Measurements from ENCODE around the gene TDRD7.

Gene TDRD7

DNA sequence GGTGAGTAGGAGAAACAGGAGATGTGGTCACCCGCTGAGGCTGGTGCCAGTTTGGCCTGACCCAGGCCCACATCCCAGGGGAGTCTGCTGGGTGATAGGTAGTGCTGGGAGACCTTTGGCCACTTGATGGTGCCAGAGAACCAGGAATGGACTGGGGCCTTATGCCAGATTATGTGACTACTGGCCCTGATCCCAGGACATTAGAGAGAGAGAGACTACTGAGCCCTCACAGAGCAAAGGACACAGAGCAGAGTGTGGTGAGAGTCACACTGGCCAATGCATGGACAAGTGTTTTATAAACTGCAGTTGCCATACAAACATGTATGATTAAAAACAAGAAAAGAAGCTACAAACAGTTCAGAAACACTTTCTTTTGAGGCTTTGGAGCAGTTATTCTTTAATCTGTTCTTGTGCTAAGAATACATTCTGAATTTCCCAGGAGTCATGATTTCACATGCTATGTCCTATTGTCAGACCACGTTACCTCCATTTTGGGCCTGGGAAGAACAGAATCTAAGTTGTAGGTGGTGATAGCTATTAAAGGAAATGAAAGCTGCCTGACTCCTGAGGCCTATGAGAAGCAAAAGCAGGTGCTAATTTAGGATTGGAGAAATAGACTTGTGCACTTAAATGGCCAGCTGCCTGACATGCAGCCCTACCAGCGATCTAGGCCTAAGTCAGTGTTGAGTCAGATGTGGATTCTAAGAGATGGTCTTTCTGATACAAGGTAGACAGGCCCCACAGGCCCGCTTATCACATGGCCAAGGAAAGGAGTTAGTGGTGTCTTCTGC, 57.0 kb downstream of the TDRD7 start:
- no peak overlapping the region for H3K4me3 ChIP-seq (ENCODE audit: low read depth in 1 of 5, low read length in 5 of 5)
- H3K27me3 ChIP-seq (ENCODE audit: control insufficient read depth in 5 of 5, insufficient read depth in 4 of 5, low read length in 5 of 5): no peaks in the 10 kb centered on the region
- peaks cover 10 to 25% (median 11%) of the 10 kb centered on the region in 5 donors for H3K36me3 ChIP-seq (ENCODE audit: control insufficient read depth in 5 of 5, insufficient read depth in 5 of 5, low read length in 5 of 5)
- no peak overlapping the region for H3K27ac ChIP-seq (ENCODE audit: low read depth, low read length)
- peaks cover 2 to 10% (median 10%) of the 10 kb centered on the region in 5 donors for H3K4me1 ChIP-seq (ENCODE audit: control insufficient read depth in 5 of 5, insufficient read depth in 5 of 5, low read length in 5 of 5)
- no peaks in the 10 kb centered on the region for H3K9me3 ChIP-seq (ENCODE audit: control insufficient read depth in 5 of 5, low read length in 5 of 5)
- no peak overlapping the region for H3K9ac ChIP-seq (ENCODE audit: low read length in 5 of 5)

DNA sequence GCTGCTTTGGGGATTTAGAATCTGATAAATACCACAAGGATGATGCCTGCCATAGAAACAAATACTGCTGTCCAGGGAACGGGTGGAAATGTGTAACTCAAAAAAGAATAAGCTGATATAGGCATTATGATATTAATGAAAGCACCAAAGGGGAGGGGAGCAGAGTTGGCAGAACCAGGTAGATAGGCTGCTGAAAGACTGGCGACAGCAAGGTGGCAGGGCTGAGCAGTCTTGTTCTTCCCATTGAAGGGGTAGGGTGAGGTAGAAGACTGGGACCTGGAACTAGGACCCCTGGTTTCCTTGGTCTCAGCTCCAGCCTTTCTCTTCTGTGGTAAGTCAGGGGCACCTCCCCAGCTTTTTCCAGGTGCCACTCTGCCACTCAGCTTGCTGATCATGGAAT, 58.2 kb downstream of the TDRD7 start:
- Histone ChIP-seq H3K27ac (ENCODE audit: low read depth, low read length) (no peak overlapping the region), H3K9me3 (ENCODE audit: control insufficient read depth in 5 of 5, low read length in 5 of 5) (no peaks in the 10 kb centered on the region), H3K4me1 (ENCODE audit: control insufficient read depth in 5 of 5, insufficient read depth in 5 of 5, low read length in 5 of 5) (peaks cover 2 to 10% (median 10%) of the 10 kb centered on the region in 5 donors), H3K9ac (ENCODE audit: low read length in 5 of 5) (no peak overlapping the region), H3K27me3 (ENCODE audit: control insufficient read depth in 5 of 5, insufficient read depth in 4 of 5, low read length in 5 of 5) (no peaks in the 10 kb centered on the region), H3K4me3 (ENCODE audit: low read depth in 1 of 5, low read length in 5 of 5) (no peak overlapping the region), H3K36me3 (ENCODE audit: control insufficient read depth in 5 of 5, insufficient read depth in 5 of 5, low read length in 5 of 5) (peaks cover 17 to 34% (median 23%) of the 10 kb centered on the region in 5 donors)

DNA sequence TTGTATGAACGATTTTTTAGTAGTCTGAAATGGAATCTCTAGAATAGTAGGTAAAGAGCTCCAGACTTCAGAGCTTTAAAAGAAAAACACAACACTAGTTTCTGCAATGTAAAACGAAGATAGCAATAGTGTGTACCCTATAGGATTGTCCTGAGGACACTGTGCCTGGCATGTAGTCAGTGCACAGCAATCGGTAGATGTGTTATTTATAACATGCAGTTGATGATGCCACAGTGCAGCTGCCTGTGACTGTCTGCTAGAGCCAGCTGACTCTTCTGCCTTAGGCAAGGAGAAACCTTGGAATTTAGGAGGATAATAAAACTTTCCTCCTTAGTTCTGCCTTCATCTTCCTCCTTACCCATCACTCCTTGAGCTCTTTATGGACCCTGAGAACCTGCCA, 61.8 kb downstream of the TDRD7 start:
- H3K9ac ChIP-seq (ENCODE audit: low read length in 5 of 5): no peak overlapping the region
- H3K27ac ChIP-seq (ENCODE audit: low read depth, low read length): no peak overlapping the region
- no peak overlapping the region for H3K4me3 ChIP-seq (ENCODE audit: low read depth in 1 of 5, low read length in 5 of 5)
- no peaks in the 10 kb centered on the region for H3K27me3 ChIP-seq (ENCODE audit: control insufficient read depth in 5 of 5, insufficient read depth in 4 of 5, low read length in 5 of 5)
- H3K9me3 ChIP-seq (ENCODE audit: control insufficient read depth in 5 of 5, low read length in 5 of 5): no peaks in the 10 kb centered on the region
- H3K4me1 ChIP-seq (ENCODE audit: control insufficient read depth in 5 of 5, insufficient read depth in 5 of 5, low read length in 5 of 5): peaks cover 0 to 5% (median 2%) of the 10 kb centered on the region in 5 donors
- peaks cover 19 to 27% (median 24%) of the 10 kb centered on the region in 5 donors for H3K36me3 ChIP-seq (ENCODE audit: control insufficient read depth in 5 of 5, insufficient read depth in 5 of 5, low read length in 5 of 5)

DNA sequence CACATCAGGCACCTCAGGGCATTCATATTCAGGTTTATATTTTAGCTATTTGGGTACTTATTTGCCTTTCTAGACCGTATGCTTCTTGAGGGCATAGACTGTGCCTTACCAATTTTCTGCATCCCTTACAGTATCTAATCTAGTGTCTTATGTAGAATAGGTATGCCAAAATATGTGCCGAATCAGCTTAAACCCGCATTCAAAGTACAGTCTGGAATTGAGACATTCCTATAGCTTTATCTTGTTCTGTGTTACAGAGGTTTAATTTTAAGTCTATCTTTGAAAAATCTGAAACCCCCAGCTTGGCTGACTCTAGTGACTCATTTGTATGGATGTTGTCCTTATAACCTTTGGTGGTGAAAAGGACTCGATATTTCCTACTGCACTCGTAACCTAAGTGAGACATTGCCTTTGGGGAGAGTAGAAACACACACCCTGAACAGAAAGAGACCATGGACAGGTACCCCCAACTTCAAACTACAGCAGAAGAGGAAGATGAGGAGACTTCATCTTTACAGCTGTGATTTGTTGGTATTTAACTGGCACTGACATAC, 62.6 kb downstream of the TDRD7 start:
- H3K9me3 ChIP-seq (ENCODE audit: control insufficient read depth in 5 of 5, low read length in 5 of 5): no peaks in the 10 kb centered on the region
- no peaks in the 10 kb centered on the region for H3K27me3 ChIP-seq (ENCODE audit: control insufficient read depth in 5 of 5, insufficient read depth in 4 of 5, low read length in 5 of 5)
- no peak overlapping the region for H3K9ac ChIP-seq (ENCODE audit: low read length in 5 of 5)
- H3K4me1 ChIP-seq (ENCODE audit: control insufficient read depth in 5 of 5, insufficient read depth in 5 of 5, low read length in 5 of 5): peaks cover 0 to under 1% (median 0%) of the 10 kb centered on the region in 5 donors
- peaks cover 19 to 30% (median 24%) of the 10 kb centered on the region in 5 donors for H3K36me3 ChIP-seq (ENCODE audit: control insufficient read depth in 5 of 5, insufficient read depth in 5 of 5, low read length in 5 of 5)
- no peak overlapping the region for H3K27ac ChIP-seq (ENCODE audit: low read depth, low read length)
- H3K4me3 ChIP-seq (ENCODE audit: low read depth in 1 of 5, low read length in 5 of 5): no peak overlapping the region

DNA sequence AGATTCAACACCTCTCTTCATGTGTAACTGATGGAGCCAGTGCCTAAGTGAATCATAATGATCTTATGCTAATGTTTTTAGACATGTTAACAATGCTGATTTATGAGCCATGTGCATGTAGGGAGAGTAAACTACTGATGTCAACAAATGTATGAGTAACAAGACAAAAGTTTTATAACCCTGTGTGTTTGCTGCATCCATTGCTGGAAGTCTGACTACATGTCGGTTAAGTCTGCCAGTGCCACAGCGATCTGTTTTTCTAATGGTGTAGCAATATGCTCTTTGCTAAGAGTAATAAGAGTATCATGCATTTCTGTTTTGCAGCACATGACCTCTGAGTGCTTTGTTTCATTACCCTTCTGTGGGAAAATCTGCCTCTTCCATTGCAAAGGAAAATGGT, 63.2 kb downstream of the TDRD7 start:
- Histone ChIP-seq H3K27ac (ENCODE audit: low read depth, low read length) (no peak overlapping the region), H3K36me3 (ENCODE audit: control insufficient read depth in 5 of 5, insufficient read depth in 5 of 5, low read length in 5 of 5) (peaks cover 19 to 30% (median 26%) of the 10 kb centered on the region in 5 donors)

GRCh38 chr9:97478301-97478981, 66.5 kb downstream of the TDRD7 start:
- H3K36me3 ChIP-seq (ENCODE audit: control insufficient read depth in 5 of 5, insufficient read depth in 5 of 5, low read length in 5 of 5): peaks cover 22 to 47% (median 34%) of the 10 kb centered on the region in 5 donors
- H3K27ac ChIP-seq (ENCODE audit: low read depth, low read length): no peak overlapping the region
- no peak overlapping the region for H3K4me3 ChIP-seq (ENCODE audit: low read depth in 1 of 5, low read length in 5 of 5)
- no peaks in the 10 kb centered on the region for H3K27me3 ChIP-seq (ENCODE audit: control insufficient read depth in 5 of 5, insufficient read depth in 4 of 5, low read length in 5 of 5)
- H3K9ac ChIP-seq (ENCODE audit: low read length in 5 of 5): no peak overlapping the region
- H3K4me1 ChIP-seq (ENCODE audit: control insufficient read depth in 5 of 5, insufficient read depth in 5 of 5, low read length in 5 of 5): peaks cover 0 to 5% (median 3%) of the 10 kb centered on the region in 5 donors
- H3K9me3 ChIP-seq (ENCODE audit: control insufficient read depth in 5 of 5, low read length in 5 of 5): no peaks in the 10 kb centered on the region

More for the DNA sequence above, 63.2 kb downstream of the TDRD7 start:
- Histone ChIP-seq H3K9me3 (ENCODE audit: control insufficient read depth in 5 of 5, low read length in 5 of 5) (no peaks in the 10 kb centered on the region), H3K27me3 (ENCODE audit: control insufficient read depth in 5 of 5, insufficient read depth in 4 of 5, low read length in 5 of 5) (no peaks in the 10 kb centered on the region), H3K9ac (ENCODE audit: low read length in 5 of 5) (no peak overlapping the region), H3K4me3 (ENCODE audit: low read depth in 1 of 5, low read length in 5 of 5) (no peak overlapping the region), H3K4me1 (ENCODE audit: control insufficient read depth in 5 of 5, insufficient read depth in 5 of 5, low read length in 5 of 5) (peaks cover 0 to 5% (median 3%) of the 10 kb centered on the region in 5 donors)

GRCh38 chr9:97479496-97480159, 67.7 kb downstream of the TDRD7 start:
- H3K4me3 ChIP-seq (ENCODE audit: low read depth in 1 of 5, low read length in 5 of 5): no peak overlapping the region
- peaks cover 14 to 41% (median 32%) of the 10 kb centered on the region in 5 donors for H3K36me3 ChIP-seq (ENCODE audit: control insufficient read depth in 5 of 5, insufficient read depth in 5 of 5, low read length in 5 of 5)
- no peak overlapping the region for H3K9ac ChIP-seq (ENCODE audit: low read length in 5 of 5)
- no peaks in the 10 kb centered on the region for H3K27me3 ChIP-seq (ENCODE audit: control insufficient read depth in 5 of 5, insufficient read depth in 4 of 5, low read length in 5 of 5)
- H3K4me1 ChIP-seq (ENCODE audit: control insufficient read depth in 5 of 5, insufficient read depth in 5 of 5, low read length in 5 of 5): peaks cover 0 to 5% (median 3%) of the 10 kb centered on the region in 5 donors
- H3K9me3 ChIP-seq (ENCODE audit: control insufficient read depth in 5 of 5, low read length in 5 of 5): no peaks in the 10 kb centered on the region
- H3K27ac ChIP-seq (ENCODE audit: low read depth, low read length): no peak overlapping the region

DNA sequence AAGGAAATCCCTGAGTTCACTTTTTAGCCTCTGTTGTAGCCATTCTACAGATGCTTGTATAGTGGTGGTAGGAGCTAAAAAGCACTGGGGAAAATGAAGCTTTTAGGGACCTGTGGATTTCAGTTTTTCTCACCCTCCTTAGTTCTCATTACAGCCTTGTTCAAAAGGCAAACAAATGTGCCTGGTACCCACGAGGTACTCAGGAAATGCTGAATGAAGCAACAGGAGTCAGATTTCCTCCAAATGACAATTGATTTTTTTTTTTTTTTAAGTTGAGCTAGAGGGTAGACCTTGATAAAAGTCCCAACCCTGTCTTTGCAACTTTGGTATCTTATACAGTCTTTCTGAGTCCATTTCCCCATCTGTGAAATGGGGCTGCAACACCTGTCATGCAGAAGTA, 68.3 kb downstream of the TDRD7 start:
- Histone ChIP-seq H3K4me3 (ENCODE audit: low read depth in 1 of 5, low read length in 5 of 5) (no peak overlapping the region), H3K9ac (ENCODE audit: low read length in 5 of 5) (no peak overlapping the region), H3K9me3 (ENCODE audit: control insufficient read depth in 5 of 5, low read length in 5 of 5) (no peaks in the 10 kb centered on the region), H3K36me3 (ENCODE audit: control insufficient read depth in 5 of 5, insufficient read depth in 5 of 5, low read length in 5 of 5) (peaks cover 9 to 37% (median 28%) of the 10 kb centered on the region in 5 donors), H3K27me3 (ENCODE audit: control insufficient read depth in 5 of 5, insufficient read depth in 4 of 5, low read length in 5 of 5) (no peaks in the 10 kb centered on the region), H3K4me1 (ENCODE audit: control insufficient read depth in 5 of 5, insufficient read depth in 5 of 5, low read length in 5 of 5) (peaks cover 0 to 5% (median 3%) of the 10 kb centered on the region in 5 donors), H3K27ac (ENCODE audit: low read depth, low read length) (no peak overlapping the region)

GRCh38 chr9:97480749-97481148, 68.9 kb downstream of the TDRD7 start:
- H3K36me3 ChIP-seq (ENCODE audit: control insufficient read depth in 5 of 5, insufficient read depth in 5 of 5, low read length in 5 of 5): peaks cover 8 to 38% (median 24%) of the 10 kb centered on the region in 5 donors
- no peaks in the 10 kb centered on the region for H3K9me3 ChIP-seq (ENCODE audit: control insufficient read depth in 5 of 5, low read length in 5 of 5)
- peaks cover 0 to 5% (median 3%) of the 10 kb centered on the region in 5 donors for H3K4me1 ChIP-seq (ENCODE audit: control insufficient read depth in 5 of 5, insufficient read depth in 5 of 5, low read length in 5 of 5)
- H3K27ac ChIP-seq (ENCODE audit: low read depth, low read length): no peak overlapping the region
- H3K27me3 ChIP-seq (ENCODE audit: control insufficient read depth in 5 of 5, insufficient read depth in 4 of 5, low read length in 5 of 5): no peaks in the 10 kb centered on the region
- H3K9ac ChIP-seq (ENCODE audit: low read length in 5 of 5): no peak overlapping the region
- H3K4me3 ChIP-seq (ENCODE audit: low read depth in 1 of 5, low read length in 5 of 5): no peak overlapping the region
